ENCODE measurements around the gene SYNGR2. TPM values are rescaled to one million over a fixed set of nuclear protein-coding genes. Genes with fewer than 3 reads are reported as not detected.
A peak's percentile ranks its signal among the peaks of the same experiment; 100 is the strongest.

Gene SYNGR2
- total and polyA plus RNA-seq, 9 of the 15 experiments (the other 6 are each of a cell fraction or from before 2014, with no cell fraction given): 1.4 to 173 (median 87.8) TPM

DNA sequence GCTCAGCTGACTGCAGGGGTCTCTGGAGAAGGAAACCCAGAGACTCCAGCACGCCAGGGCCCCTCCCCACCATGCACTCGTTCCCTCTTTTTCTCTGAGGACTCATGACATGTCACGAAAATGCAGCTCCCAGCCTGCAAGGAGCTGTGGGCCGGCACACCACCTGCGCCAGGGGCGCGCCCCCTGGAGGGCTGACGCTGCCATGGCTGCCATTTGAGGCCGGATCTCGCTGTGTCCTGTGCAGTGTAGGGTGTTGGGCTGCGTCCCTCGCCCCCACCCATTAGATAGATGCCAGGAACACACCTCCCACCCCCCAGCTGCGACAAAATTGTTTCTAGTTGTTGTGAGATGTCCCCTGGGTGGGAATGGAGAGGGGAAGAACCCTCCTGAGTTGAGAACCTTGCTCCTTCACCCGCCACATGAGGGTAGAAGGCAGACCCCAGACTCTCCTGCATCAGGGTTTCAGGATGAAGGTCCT lies 8.2 kb downstream of the SYNGR2 start (continued):
- TF ChIP-seq ZNF274 (IDR thresholded peaks at IDR 0.05; ENCODE audit: borderline replicate concordance, low read depth, low read length) (no peak), ZNF12 (CRISPR knock-in tag; IDR thresholded peaks at IDR 0.05) (no peak), BRF1 (IDR thresholded peaks at IDR 0.05; ENCODE audit: borderline replicate concordance, extremely low read depth, insufficient read length) (no peak), MYNN (IDR thresholded peaks at IDR 0.05) (peak; percentile 69), MYNN (CRISPR knock-in tag; IDR thresholded peaks at IDR 0.05) (no peak), CREM (IDR thresholded peaks at IDR 0.05; ENCODE audit: low read depth) (peak; percentile 80), TRIM28 (IDR thresholded peaks at IDR 0.05) (no peak), ZZZ3 (IDR thresholded peaks at IDR 0.05) (no peak), ATF7 (IDR thresholded peaks at IDR 0.05) (no peak; the same call in 1 of the 2 replicates), RFX7 (CRISPR knock-in tag; IDR thresholded peaks at IDR 0.05) (no peak), HMG20B (CRISPR knock-in tag; IDR thresholded peaks at IDR 0.05) (no peak), NR2C1 (IDR thresholded peaks at IDR 0.05) (no peak), NR2C1 (tag; IDR thresholded peaks at IDR 0.05) (no peak), COPS2 (conservative IDR thresholded peaks at IDR 0.05) (no peak), NFATC3 (IDR thresholded peaks at IDR 0.05) (no peak), RBM14 (IDR thresholded peaks at IDR 0.05; ENCODE audit: borderline replicate concordance, insufficient read depth, low read depth, low read length) (no peak), KLF10 (CRISPR knock-in tag; IDR thresholded peaks at IDR 0.05) (no peak), FOXJ2 (tag; IDR thresholded peaks at IDR 0.05) (no peak)

All from K562 (cell line).